Measurements from ENCODE around the gene ZBTB44. TPM values are rescaled to one million over a fixed set of nuclear protein-coding genes. Genes with fewer than 3 reads are reported as not detected.

ZBTB44 gene
- total and polyA plus RNA-seq, 4 donors = 4.7 to 33.9 (median 17.0) TPM

DNA sequence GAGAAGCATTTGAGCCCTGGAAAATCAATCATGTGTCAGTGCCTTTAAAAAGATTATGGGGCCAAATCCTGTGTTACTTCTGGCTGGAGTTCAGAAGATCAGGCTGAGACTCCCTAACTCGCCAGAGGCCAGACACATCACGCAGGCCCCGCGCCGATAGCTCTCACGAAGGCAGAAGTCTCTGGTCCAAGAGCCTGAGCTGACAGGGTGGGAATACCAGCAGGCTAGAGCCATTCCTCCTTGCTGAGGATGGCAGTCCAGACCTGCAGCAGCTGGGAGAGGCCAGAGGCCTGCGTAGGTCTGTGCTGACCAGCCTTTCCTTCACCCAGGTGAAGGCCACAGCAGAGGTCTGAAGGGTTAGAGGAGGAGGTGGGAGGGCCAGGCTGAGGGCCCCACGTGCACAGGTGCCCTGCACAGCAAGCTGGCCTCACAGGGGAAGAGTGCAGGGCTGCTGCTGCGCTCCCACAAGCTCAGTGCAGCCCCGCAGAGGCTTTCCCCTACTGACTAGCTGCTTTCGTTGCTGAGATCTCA, 102.2 kb downstream of the ZBTB44 start:
- peak; percentile 31 for DNase-seq (ENCODE audit: low spot score)
- no peak overlapping the region for H3K4me3 ChIP-seq (ENCODE audit: low read depth in 1 of 3, low read length in 3 of 3)
- no peak for TF ChIP-seq ATF3 (IDR thresholded peaks at IDR 0.05)
- no peak for TF ChIP-seq EGR1 (IDR thresholded peaks at IDR 0.05; ENCODE audit: low read depth in 2 of 2)
- TF ChIP-seq SP1 (IDR thresholded peaks at IDR 0.05) = no peak
- no peak for TF ChIP-seq YY1 (IDR thresholded peaks at IDR 0.05)
- no peak for TF ChIP-seq TAF1 (conservative IDR thresholded peaks at IDR 0.05)
- no peaks in the 10 kb centered on the region for H3K36me3 ChIP-seq (ENCODE audit: control insufficient read depth in 4 of 4, insufficient read depth in 3 of 4, low read depth in 1 of 4, low read length in 3 of 4)
- H3K27ac ChIP-seq (ENCODE audit: low read depth in 1 of 2, low read length in 2 of 2) = no peak overlapping the region
- no peak overlapping the region for H3K9ac ChIP-seq (ENCODE audit: low read depth in 1 of 2, low read length in 2 of 2)
- no peaks in the 10 kb centered on the region for H3K9me3 ChIP-seq (ENCODE audit: control insufficient read depth in 4 of 4, low read length in 3 of 4)
- no peaks in the 10 kb centered on the region for H3K27me3 ChIP-seq (ENCODE audit: control insufficient read depth in 4 of 4, insufficient read depth in 4 of 4, low read length in 3 of 4)
- H3K4me1 ChIP-seq (ENCODE audit: control insufficient read depth in 4 of 4, insufficient read depth in 4 of 4, low read length in 3 of 4) = peaks cover 0 to 3% (median 0%) of the 10 kb centered on the region in 4 donors
- 79% methylated on average over 11 of the region's 11 CpGs for WGBS

DNA sequence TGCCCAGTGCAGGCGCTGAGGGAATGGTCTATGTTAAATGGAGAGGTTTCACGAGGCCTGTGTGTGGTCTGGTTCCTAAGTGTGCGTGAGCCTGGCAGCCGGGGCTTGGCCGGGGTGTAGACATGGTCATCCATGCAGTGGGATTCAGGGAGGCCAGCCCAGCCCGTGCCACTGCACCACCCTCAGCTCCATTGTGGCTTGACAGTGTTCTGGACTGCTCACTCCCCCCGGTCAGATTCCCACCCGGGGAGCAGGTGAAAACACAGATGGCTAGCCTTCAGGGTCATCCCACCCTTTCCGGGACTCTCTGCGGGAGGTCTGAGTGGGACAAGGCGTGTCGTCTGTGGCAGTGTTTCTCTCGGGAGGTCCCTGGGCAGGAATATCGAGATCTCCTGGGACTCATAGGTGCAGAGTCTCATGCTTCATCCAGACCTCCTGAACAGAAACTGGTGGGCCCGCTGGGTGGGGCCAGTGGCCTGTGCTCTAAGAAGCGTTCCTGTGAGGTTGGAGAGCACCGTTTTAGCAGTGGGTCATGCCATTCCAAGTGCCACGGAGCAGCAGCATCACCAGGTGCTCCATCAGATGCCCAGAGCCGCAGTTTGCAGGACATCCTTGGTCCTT, 102.8 kb downstream of the ZBTB44 start:
- no peaks in the 10 kb centered on the region for H3K9me3 ChIP-seq (ENCODE audit: control insufficient read depth in 4 of 4, low read length in 3 of 4)
- H3K4me3 ChIP-seq (ENCODE audit: low read depth in 1 of 3, low read length in 3 of 3) = no peak overlapping the region
- peaks cover 0 to 3% (median 0%) of the 10 kb centered on the region in 4 donors for H3K4me1 ChIP-seq (ENCODE audit: control insufficient read depth in 4 of 4, insufficient read depth in 4 of 4, low read length in 3 of 4)
- TF ChIP-seq TAF1 (conservative IDR thresholded peaks at IDR 0.05) = no peak
- no peak overlapping the region for H3K9ac ChIP-seq (ENCODE audit: low read depth in 1 of 2, low read length in 2 of 2)
- H3K27me3 ChIP-seq (ENCODE audit: control insufficient read depth in 4 of 4, insufficient read depth in 4 of 4, low read length in 3 of 4) = no peaks in the 10 kb centered on the region
- WGBS = 89% methylated on average over 19 of the region's 19 CpGs
- no peaks in the 10 kb centered on the region for H3K36me3 ChIP-seq (ENCODE audit: control insufficient read depth in 4 of 4, insufficient read depth in 3 of 4, low read depth in 1 of 4, low read length in 3 of 4)
- peak; percentile 28 for DNase-seq (ENCODE audit: low spot score)
- no peak overlapping the region for H3K27ac ChIP-seq (ENCODE audit: low read depth in 1 of 2, low read length in 2 of 2)

- WGBS = 92% methylated on average over 3 of the region's 3 CpGs
- DNase-seq (ENCODE audit: low spot score) = peak; percentile 14
- no peak overlapping the region for H3K4me3 ChIP-seq (ENCODE audit: low read depth in 1 of 3, low read length in 3 of 3)
- H3K4me1 ChIP-seq (ENCODE audit: control insufficient read depth in 4 of 4, insufficient read depth in 4 of 4, low read length in 3 of 4) = peaks cover 0 to 3% (median 0%) of the 10 kb centered on the region in 4 donors
- no peaks in the 10 kb centered on the region for H3K36me3 ChIP-seq (ENCODE audit: control insufficient read depth in 4 of 4, insufficient read depth in 3 of 4, low read depth in 1 of 4, low read length in 3 of 4)
- no peak overlapping the region for H3K27ac ChIP-seq (ENCODE audit: low read depth in 1 of 2, low read length in 2 of 2)
- TF ChIP-seq RXRA (IDR thresholded peaks at IDR 0.05) (no peak), HNF4A (conservative IDR thresholded peaks at IDR 0.05) (no peak), NR2F2 (IDR thresholded peaks at IDR 0.05) (no peak), GABPA (IDR thresholded peaks at IDR 0.05 in 1 of 2, conservative IDR thresholded peaks at IDR 0.05 in 1 of 2) (no peak), SP1 (IDR thresholded peaks at IDR 0.05) (no peak), ATF3 (IDR thresholded peaks at IDR 0.05) (no peak), TAF1 (conservative IDR thresholded peaks at IDR 0.05) (no peak), YY1 (IDR thresholded peaks at IDR 0.05) (no peak), FOXA2 (IDR thresholded peaks at IDR 0.05) (no peak), FOXA1 (IDR thresholded peaks at IDR 0.05) (no peak), CTCF (IDR thresholded peaks at IDR 0.05; ENCODE audit: low read depth, low read length, missing input control) (no peak), RAD21 (IDR thresholded peaks at IDR 0.05) (no peak), EGR1 (IDR thresholded peaks at IDR 0.05; ENCODE audit: low read depth in 2 of 2) (no peak), HNF4G (IDR thresholded peaks at IDR 0.05) (no peak), JUND (IDR thresholded peaks at IDR 0.05) (no peak)
- TF ChIP-seq, protein P1, sequence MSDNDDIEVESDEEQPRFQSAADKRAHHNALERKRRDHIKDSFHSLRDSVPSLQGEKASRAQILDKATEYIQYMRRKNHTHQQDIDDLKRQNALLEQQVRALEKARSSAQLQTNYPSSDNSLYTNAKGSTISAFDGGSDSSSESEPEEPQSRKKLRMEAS (IDR thresholded peaks at IDR 0.05) = no peak
- TF ChIP-seq, protein P2, sequence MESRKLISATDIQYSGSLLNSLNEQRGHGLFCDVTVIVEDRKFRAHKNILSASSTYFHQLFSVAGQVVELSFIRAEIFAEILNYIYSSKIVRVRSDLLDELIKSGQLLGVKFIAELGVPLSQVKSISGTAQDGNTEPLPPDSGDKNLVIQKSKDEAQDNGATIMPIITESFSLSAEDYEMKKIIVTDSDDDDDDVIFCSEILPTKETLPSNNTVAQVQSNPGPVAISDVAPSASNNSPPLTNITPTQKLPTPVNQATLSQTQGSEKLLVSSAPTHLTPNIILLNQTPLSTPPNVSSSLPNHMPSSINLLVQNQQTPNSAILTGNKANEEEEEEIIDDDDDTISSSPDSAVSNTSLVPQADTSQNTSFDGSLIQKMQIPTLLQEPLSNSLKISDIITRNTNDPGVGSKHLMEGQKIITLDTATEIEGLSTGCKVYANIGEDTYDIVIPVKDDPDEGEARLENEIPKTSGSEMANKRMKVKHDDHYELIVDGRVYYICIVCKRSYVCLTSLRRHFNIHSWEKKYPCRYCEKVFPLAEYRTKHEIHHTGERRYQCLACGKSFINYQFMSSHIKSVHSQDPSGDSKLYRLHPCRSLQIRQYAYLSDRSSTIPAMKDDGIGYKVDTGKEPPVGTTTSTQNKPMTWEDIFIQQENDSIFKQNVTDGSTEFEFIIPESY (IDR thresholded peaks at IDR 0.05) = no peak
- TF ChIP-seq, protein P3, sequence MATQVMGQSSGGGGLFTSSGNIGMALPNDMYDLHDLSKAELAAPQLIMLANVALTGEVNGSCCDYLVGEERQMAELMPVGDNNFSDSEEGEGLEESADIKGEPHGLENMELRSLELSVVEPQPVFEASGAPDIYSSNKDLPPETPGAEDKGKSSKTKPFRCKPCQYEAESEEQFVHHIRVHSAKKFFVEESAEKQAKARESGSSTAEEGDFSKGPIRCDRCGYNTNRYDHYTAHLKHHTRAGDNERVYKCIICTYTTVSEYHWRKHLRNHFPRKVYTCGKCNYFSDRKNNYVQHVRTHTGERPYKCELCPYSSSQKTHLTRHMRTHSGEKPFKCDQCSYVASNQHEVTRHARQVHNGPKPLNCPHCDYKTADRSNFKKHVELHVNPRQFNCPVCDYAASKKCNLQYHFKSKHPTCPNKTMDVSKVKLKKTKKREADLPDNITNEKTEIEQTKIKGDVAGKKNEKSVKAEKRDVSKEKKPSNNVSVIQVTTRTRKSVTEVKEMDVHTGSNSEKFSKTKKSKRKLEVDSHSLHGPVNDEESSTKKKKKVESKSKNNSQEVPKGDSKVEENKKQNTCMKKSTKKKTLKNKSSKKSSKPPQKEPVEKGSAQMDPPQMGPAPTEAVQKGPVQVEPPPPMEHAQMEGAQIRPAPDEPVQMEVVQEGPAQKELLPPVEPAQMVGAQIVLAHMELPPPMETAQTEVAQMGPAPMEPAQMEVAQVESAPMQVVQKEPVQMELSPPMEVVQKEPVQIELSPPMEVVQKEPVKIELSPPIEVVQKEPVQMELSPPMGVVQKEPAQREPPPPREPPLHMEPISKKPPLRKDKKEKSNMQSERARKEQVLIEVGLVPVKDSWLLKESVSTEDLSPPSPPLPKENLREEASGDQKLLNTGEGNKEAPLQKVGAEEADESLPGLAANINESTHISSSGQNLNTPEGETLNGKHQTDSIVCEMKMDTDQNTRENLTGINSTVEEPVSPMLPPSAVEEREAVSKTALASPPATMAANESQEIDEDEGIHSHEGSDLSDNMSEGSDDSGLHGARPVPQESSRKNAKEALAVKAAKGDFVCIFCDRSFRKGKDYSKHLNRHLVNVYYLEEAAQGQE (IDR thresholded peaks at IDR 0.05) = no peak
- H3K9me3 ChIP-seq (ENCODE audit: control insufficient read depth in 4 of 4, low read length in 3 of 4) = no peaks in the 10 kb centered on the region
- no peak overlapping the region for H3K9ac ChIP-seq (ENCODE audit: low read depth in 1 of 2, low read length in 2 of 2)
- no peaks in the 10 kb centered on the region for H3K27me3 ChIP-seq (ENCODE audit: control insufficient read depth in 4 of 4, insufficient read depth in 4 of 4, low read length in 3 of 4)
Measured at GRCh38 chr11:130211144-130211543, 103.6 kb downstream of the ZBTB44 start.
